Measurements from ENCODE around the gene ST3GAL3.

- peak in 3 of 6 experiments; percentile 2 to 13 (median 5) for TF ChIP-seq CTCF (IDR thresholded peaks at IDR 0.05)
- no peak for TF ChIP-seq POLR2A (IDR thresholded peaks at IDR 0.05)
These were observed 229.3 kb downstream of the ST3GAL3 start for GRCh38 chr1:43936431-43937151.

All from Peyer's patch (tissue), 4 donors.